Stomach (tissue), 19 donors: ENCODE results near the gene DNAJC15. TPM values are rescaled to one million over a fixed set of nuclear protein-coding genes. Genes with fewer than 3 reads are reported as not detected.

ENCODE experiments used
- DNase-seq, 2 donors: peaks; one replicate each; pipeline versions ENCODE4 v3.0.0 to v3.0.0-alpha.2; 2013 to 2019
- H3K27ac ChIP-seq, 5 donors: fragments of 200-600 bp in 4 of 5; sonication (generic) in 4 of 5; one replicate each; pipeline ENCODE4 v1.5.1; 2013 to 2019; ENCODE audit warnings: mild to moderate bottlenecking in 1 of 5, moderate library complexity in 1 of 5
- H3K27me3 ChIP-seq, 3 donors: fragments of 200-600 bp; sonication (generic); one replicate each; pipeline ENCODE4 v1.5.1; 2017 to 2019; ENCODE audit warnings: mixed run types in 1 of 3
- H3K36me3 ChIP-seq, 4 donors: fragments of 200-600 bp; sonication (generic); 1 replicate in 3 of 4; 2 replicates in 1 of 4; pipeline ENCODE4 v1.5.1; 2016 to 2019
- H3K4me1 ChIP-seq, 4 donors: fragments of 200-600 bp; sonication (generic); one replicate each; pipeline ENCODE4 v1.5.1; 2016 to 2019
- H3K4me3 ChIP-seq, 4 donors: fragments of 200-600 bp; sonication (generic) in 3 of 4; one replicate each; pipeline ENCODE4 v1.5.1; 2016 to 2019; ENCODE audit warnings: mild to moderate bottlenecking in 1 of 4
- H3K9me3 ChIP-seq, 4 donors: fragments of 200-600 bp; sonication (generic); one replicate each; pipeline ENCODE4 v1.5.1; 2016 to 2019
- CTCF ChIP-seq, 7 experiments: fragments of 450-650 bp in 4 of 7; fragments of 200-600 bp in 3 of 7; sonication (generic) in 3 of 7; IDR thresholded peaks; one replicate each; pipeline ENCODE4 v1.5.1; 2016 to 2019; ENCODE audit warnings: antibody characterized with exemption in 7 of 7, control low read depth in 2 of 7, mild to moderate bottlenecking in 1 of 7
- EP300 ChIP-seq: sonication (generic); formaldehyde crosslinking; IDR thresholded peaks from one replicate; pipeline ENCODE4 v1.6.1; 2017; ENCODE audit warnings: antibody characterized with exemption
- POLR2A ChIP-seq, 4 donors: fragments of 450-650 bp; IDR thresholded peaks; one replicate each; pipeline ENCODE4 v1.6.1; 2016; ENCODE audit warnings: antibody characterized with exemption in 4 of 4, control low read depth in 2 of 4, mild to moderate bottlenecking in 1 of 4, moderate library complexity in 1 of 4
- POLR2AphosphoS5 ChIP-seq, 3 donors: sonication (generic); formaldehyde crosslinking; IDR thresholded peaks; one replicate each; pipeline ENCODE4 v1.6.1; 2016; ENCODE audit warnings: antibody characterized with exemption in 3 of 3
- WGBS, 5 donors: extraction: QIAGEN DNeasy Blood & Tissue Kit in 3 of 5; methylation state at CpG; one replicate each; pipeline versions ENCODE4 v1.1.5 to v1.1.7; 2013 to 2018; 5-methylcytosine and 5-hydroxymethylcytosine counted together
- intact Hi-C: fragments of 100-400 bp; cut with DNase I; formaldehyde crosslinking; loops from one replicate; pipeline ENCODE4 v1.15.1; 2023; ENCODE audit warnings: low total_unique reads
- long read RNA-seq, 10 donors: transcript quantifications; one replicate each; lab custom pipeline, GENCODE V29; 2026
- polyA plus RNA-seq, 3 donors: library from polyadenylated mRNA; stranded (reverse); fragments of 200-250 nt; gene quantifications; one replicate each; pipeline ENCODE4 v1.2.3, GENCODE V29; 2013
- total RNA-seq, 5 donors: library from RNA; depleted of rRNA; stranded (reverse); fragments of >200 nt; gene quantifications; one replicate each; pipeline versions ENCODE4 v1.1.0 to v1.2.3, GENCODE V29; 2014 to 2016
- donor health status: healthy with polysubstance abuse.
- donor health status: Bipolar disorder and iron deficiency.
- donor health status: healthy.

DNAJC15 gene
- total RNA-seq (10 to 100 TPM in 1 of 5 donors, 1 to 10 TPM in 4; 4.5 to 16.3 (median 5.8) TPM), polyA plus RNA-seq (10 to 100 TPM; 12.4 to 19.3 (median 12.4) TPM)
- long read RNA-seq, donor 1, full-length matches to known transcripts, result 19 of 19 reads
- long read RNA-seq, donor 1, partial matches to known transcripts, result 0 of 19 reads
- long read RNA-seq, donor 1, other reads (novel, unspliced or antisense), result 0 of 19 reads
- long read RNA-seq, donor 2, full-length matches to known transcripts, result 35 of 35 reads
- long read RNA-seq, donor 2, partial matches to known transcripts, result 0 of 35 reads
- long read RNA-seq, donor 2, other reads (novel, unspliced or antisense), result 0 of 35 reads
- long read RNA-seq, donor 3, full-length matches to known transcripts, result 15 of 15 reads
- long read RNA-seq, donor 3, partial matches to known transcripts, result 0 of 15 reads
- long read RNA-seq, donor 3, other reads (novel, unspliced or antisense), result 0 of 15 reads
- long read RNA-seq, donor 4, full-length matches to known transcripts, result 6 of 6 reads
- long read RNA-seq, donor 4, partial matches to known transcripts, result 0 of 6 reads
- long read RNA-seq, donor 4, other reads (novel, unspliced or antisense), result 0 of 6 reads
- long read RNA-seq, donor 5, full-length matches to known transcripts, result 15 of 15 reads
- long read RNA-seq, donor 5, partial matches to known transcripts, result 0 of 15 reads
- long read RNA-seq, donor 5, other reads (novel, unspliced or antisense), result 0 of 15 reads
- long read RNA-seq, donor 6, full-length matches to known transcripts, result 67 of 72 reads
- long read RNA-seq, donor 6, partial matches to known transcripts, result 5 of 72 reads
- long read RNA-seq, donor 6, other reads (novel, unspliced or antisense), result 0 of 72 reads
- long read RNA-seq, donor 7, full-length matches to known transcripts, result 51 of 51 reads
- long read RNA-seq, donor 7, partial matches to known transcripts, result 0 of 51 reads
- long read RNA-seq, donor 7, other reads (novel, unspliced or antisense), result 0 of 51 reads
- long read RNA-seq, donor 8, full-length matches to known transcripts, result 25 of 25 reads
- long read RNA-seq, donor 8, partial matches to known transcripts, result 0 of 25 reads
- long read RNA-seq, donor 8, other reads (novel, unspliced or antisense), result 0 of 25 reads
- long read RNA-seq, donor 9, full-length matches to known transcripts, result 27 of 27 reads
- long read RNA-seq, donor 9, partial matches to known transcripts, result 0 of 27 reads
- long read RNA-seq, donor 9, other reads (novel, unspliced or antisense), result 0 of 27 reads
- long read RNA-seq, donor 10, full-length matches to known transcripts, result 12 of 12 reads
- long read RNA-seq, donor 10, partial matches to known transcripts, result 0 of 12 reads
- long read RNA-seq, donor 10, other reads (novel, unspliced or antisense), result 0 of 12 reads

- intact Hi-C loops, result no loop called here
- TF ChIP-seq CTCF (IDR thresholded peaks at IDR 0.05) (peak in 1 of 7 experiments; percentile 18), POLR2AphosphoS5 (IDR thresholded peaks at IDR 0.05) (peak; percentile 71 to 94 (median 79)), POLR2A (IDR thresholded peaks at IDR 0.05) (no peak)
- no peaks in the 10 kb centered on the region for H3K27me3 ChIP-seq
- H3K36me3 ChIP-seq, result peaks cover 0 to 11% (median 8%) of the 10 kb centered on the region in 4 donors
- peak within 1 kb of the TSS; percentile 83 to 93 (median 93) for H3K27ac ChIP-seq
- peak; percentile 78 to 96 for DNase-seq
- peak within 1 kb of the TSS; percentile 64 to 72 (median 69) for H3K4me3 ChIP-seq
- H3K4me1 ChIP-seq, result peaks cover 4 to 43% (median 31%) of the 10 kb centered on the region in 4 donors
- 1 to 9% (median 5%) methylated on average over 15 to 48 of the region's 48 CpGs for WGBS, 5 donors
- H3K9me3 ChIP-seq, result no peaks in the 10 kb centered on the region
Observed at GRCh38 chr13:43023289-43023963, at the start of gene DNAJC15. Gene DNAJC15 (plus strand): TSS chr13:43023586. CDS start chr13:43023627, 41 bp downstream.

- no peak overlapping the region for H3K4me3 ChIP-seq
- no peaks in the 10 kb centered on the region for H3K4me1 ChIP-seq
- TF ChIP-seq EP300, result no peak
- no peak for TF ChIP-seq POLR2A (IDR thresholded peaks at IDR 0.05)
- TF ChIP-seq CTCF (IDR thresholded peaks at IDR 0.05), result no peak
- TF ChIP-seq POLR2AphosphoS5 (IDR thresholded peaks at IDR 0.05), result no peak
- 81 to 91% (median 86%) methylated on average over 3 of the region's 3 CpGs for WGBS, 5 donors
- no peaks in the 10 kb centered on the region for H3K36me3 ChIP-seq
- intact Hi-C loops, result no loop called here
- H3K27ac ChIP-seq, result no peak overlapping the region
- H3K9me3 ChIP-seq, result peaks cover 0 to 4% (median 0%) of the 10 kb centered on the region in 4 donors
- no peaks in the 10 kb centered on the region for H3K27me3 ChIP-seq
- no peak for DNase-seq
Observed at GRCh38 chr13:42976066-42976465, 47.3 kb upstream of the DNAJC15 start.

DNA sequence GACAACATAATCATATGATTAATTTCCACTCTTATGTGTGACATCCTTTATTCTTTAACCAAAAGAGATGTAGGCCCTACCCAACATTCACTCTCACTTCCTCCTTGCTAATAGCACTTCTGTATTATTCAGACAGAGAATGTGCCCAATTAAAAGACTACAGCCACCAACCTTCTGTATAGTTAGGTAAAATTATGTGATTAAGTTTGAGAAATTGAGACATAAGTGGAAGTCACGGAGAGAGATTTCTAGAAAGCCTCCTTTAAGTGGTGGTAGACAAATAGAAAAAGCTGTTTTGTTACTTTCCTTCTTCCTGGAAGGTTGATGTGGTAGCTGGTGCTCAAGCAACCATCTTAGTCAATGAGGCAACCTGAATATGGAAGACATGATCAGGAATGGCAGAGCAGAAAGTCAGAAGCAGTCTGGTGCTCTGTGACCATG lies 46.1 kb upstream of the DNAJC15 start:
- intact Hi-C loops, result no loop called here
- WGBS, 5 donors, result 86 to 97% (median 91%) methylated on average over 1 of the region's 1 CpG
- Histone ChIP-seq H3K27ac (no peak overlapping the region), H3K27me3 (no peaks in the 10 kb centered on the region), H3K9me3 (peaks cover 0 to 4% (median 0%) of the 10 kb centered on the region in 4 donors), H3K4me1 (peaks cover 0 to 8% (median 0%) of the 10 kb centered on the region in 4 donors), H3K36me3 (no peaks in the 10 kb centered on the region), H3K4me3 (no peak overlapping the region)
- TF ChIP-seq EP300, result no peak
- no peak for TF ChIP-seq POLR2AphosphoS5 (IDR thresholded peaks at IDR 0.05)
- no peak for TF ChIP-seq POLR2A (IDR thresholded peaks at IDR 0.05)
- TF ChIP-seq CTCF (IDR thresholded peaks at IDR 0.05), result no peak
- DNase-seq, result no peak
